K562 (cell line): ENCODE measurements around the gene ABR. TPM values are rescaled to one million over a fixed set of nuclear protein-coding genes. Genes with fewer than 3 reads are reported as not detected.
"Not testable (repeated sequence)": the region's sequence is repeated elsewhere in the genome, so short reads cannot be mapped to it uniquely, and the experiment has no call there.

ENCODE experiments used
- ATAC-seq: fragments of 200-7000 bp; cut with Tn5 transposase; 3 replicates; pipeline ENCODE4 v1.9.1; 2020; ENCODE audit warnings: moderate library complexity
- BruUV-seq: library from RNA; stranded (reverse); fragments of 400-500 nt; replicated peaks from 2 replicates; lab custom pipeline; 2021; lab: Mats Ljungman, UMichigan
- CTCF ChIA-PET: fragments of 300-600 bp; formaldehyde crosslinking; extraction: SDS; loops from one replicate; lab custom pipeline; 2021; ENCODE audit warnings: low intra/inter-chr PET ratio; lab: Yijun Ruan, JAX
- POLR2A ChIA-PET: fragments of 300-600, 350-650 bp; sonication (Branson Sonifier 250); formaldehyde crosslinking; extraction: SDS; loops from one replicate; lab custom pipeline; 2021; ENCODE audit warnings: antibody characterized with exemption, inconsistent platforms; lab: Yijun Ruan, JAX
- DNase-seq, 4 experiments: peaks; one replicate each; pipeline versions ENCODE4 v3.0.0 to v3.0.0-alpha.2; 2011 to 2018; ENCODE audit warnings: low spot score in 3 of 4, mixed read lengths in 3 of 4; ENCODE audit errors: extremely low read depth in 1 of 4
- FAIRE-seq: peaks from 2 replicates; lab custom pipeline; 2011; peaks lifted over from hg19 to GRCh38; lab: Jason Lieb, UNC
- H2AFZ ChIP-seq: 2 replicates; pipeline ENCODE4 v1.6.0; 2011; ENCODE audit warnings: low read depth, low read length, control low read depth, inconsistent platforms
- H3K27ac ChIP-seq: fragments of 200-600 bp; 3 replicates; pipeline ENCODE4 v1.8.0; 2011; ENCODE audit warnings: low read depth, mild to moderate bottlenecking, control low read depth, inconsistent platforms, low read length, moderate library complexity, mixed read lengths; ENCODE audit errors: extremely low read depth
- H3K27me3 ChIP-seq, 2 experiments: fragments of 300-600 bp in 1 of 2; 2 replicates in 1 of 2; 3 replicates in 1 of 2; pipeline versions ENCODE4 v1.6.0 to v1.8.0; 2011; ENCODE audit warnings: inconsistent platforms in 2 of 2, low read length in 2 of 2, mild to moderate bottlenecking in 1 of 2, mixed read lengths in 1 of 2, moderate library complexity in 1 of 2; ENCODE audit not compliant: control insufficient read depth in 2 of 2, insufficient read depth in 2 of 2
- H3K36me3 ChIP-seq: fragments of 300-600 bp; 3 replicates; pipeline ENCODE4 v1.8.0; 2011; ENCODE audit warnings: mild to moderate bottlenecking, low read length, inconsistent platforms; ENCODE audit not compliant: control insufficient read depth, insufficient read depth
- H3K4me1 ChIP-seq, 2 experiments: fragments of 200-600 bp in 1 of 2; replicated peaks in 1 of 2; 2 replicates in 1 of 2; 3 replicates in 1 of 2; pipeline versions ENCODE4 v1.5.1 to v1.8.0; 2011; ENCODE audit warnings: inconsistent platforms in 2 of 2, low read length in 2 of 2, mild to moderate bottlenecking in 1 of 2, mixed read lengths in 1 of 2, moderate library complexity in 1 of 2; ENCODE audit not compliant: control insufficient read depth in 2 of 2, insufficient read depth in 2 of 2
- H3K4me2 ChIP-seq: 2 replicates; pipeline ENCODE4 v1.6.1; 2011; ENCODE audit warnings: low read length, control low read depth, inconsistent platforms, mixed read lengths; ENCODE audit not compliant: insufficient read depth
- H3K4me3 ChIP-seq: fragments of 200-600 bp; sonication (generic), shearing (Covaris generic); 2 replicates; pipeline ENCODE4 v1.5.1; 2016; ENCODE audit warnings: control low read depth, inconsistent platforms
- H3K79me2 ChIP-seq: fragments of 200-600 bp; 3 replicates; pipeline ENCODE4 v1.8.0; 2011; ENCODE audit warnings: low read length, inconsistent platforms; ENCODE audit not compliant: control insufficient read depth, insufficient read depth
- H3K9ac ChIP-seq, 2 experiments: 2 replicates each; pipeline versions ENCODE4 v1.6.0 to v1.6.1; 2011; ENCODE audit warnings: low read depth in 2 of 2, low read length in 2 of 2, control low read depth in 1 of 2, inconsistent platforms in 1 of 2, mild to moderate bottlenecking in 1 of 2, mixed read lengths in 1 of 2; ENCODE audit not compliant: insufficient read depth in 1 of 2
- H3K9me1 ChIP-seq: one replicate; pipeline ENCODE4 v1.6.0; 2011; ENCODE audit warnings: inconsistent platforms, mild to moderate bottlenecking, low read length, moderate library complexity; ENCODE audit not compliant: control insufficient read depth, insufficient read depth
- H3K9me3 ChIP-seq: replicated peaks from 2 replicates; pipeline ENCODE4 v1.5.1; 2011; ENCODE audit warnings: low read depth, low read length, inconsistent platforms; ENCODE audit not compliant: control insufficient read depth, insufficient read depth
- H4K20me1 ChIP-seq: replicated peaks from 2 replicates; pipeline ENCODE4 v1.6.1; 2011; ENCODE audit warnings: low read length, inconsistent platforms, mixed read lengths; ENCODE audit not compliant: control insufficient read depth, insufficient read depth
- RAD51 ChIP-seq: fragments of 450-650 bp; IDR thresholded peaks from 2 replicates; pipeline ENCODE4 v1.7.1; 2016; ENCODE audit warnings: low read depth, mild to moderate bottlenecking, borderline replicate concordance
- TFE3 ChIP-seq: fragments of 450-650 bp; formaldehyde crosslinking; IDR thresholded peaks from 2 replicates; pipeline ENCODE4 v1.4.0; 2020; ENCODE audit warnings: mild to moderate bottlenecking, mixed read lengths
- TOE1 ChIP-seq, 2 experiments: fragments of 450-650 bp in 1 of 2; sonication (generic) in 1 of 2; formaldehyde crosslinking in 1 of 2; IDR thresholded peaks; 2 replicates each; pipeline versions ENCODE4 v1.7.1 to v1.8.0; 2016 to 2022; ENCODE audit warnings: borderline replicate concordance in 2 of 2, mild to moderate bottlenecking in 2 of 2, antibody characterized with exemption in 1 of 2, inconsistent platforms in 1 of 2, low read depth in 1 of 2, missing genetic modification reagents in 1 of 2, moderate library complexity in 1 of 2
- WGBS: fragments of 100-300 bp; shearing (Covaris generic); methylation state at CpG from one replicate; pipeline ENCODE4 v1.1.6; 2016; ENCODE audit warnings: low coverage, mixed read lengths; ENCODE audit not compliant: insufficient coverage; ENCODE audit errors: missing lambda C conversion rate; 5-methylcytosine and 5-hydroxymethylcytosine counted together
- in situ Hi-C: fragments of 300-500 bp; cut with MboI; formaldehyde crosslinking; loops from 4 replicates; pipeline ENCODE4 v1.15.0; 2018; ENCODE audit warnings: inconsistent platforms, mixed read lengths
- intact Hi-C: fragments of 100-400 bp; cut with micrococcal nuclease; formaldehyde crosslinking; loops from 2 replicates; pipeline ENCODE4 v1.14.2; 2022
- polyA plus RNA-seq, 8 experiments: library from polyadenylated mRNA; depleted of rRNA in 4 of 8; stranded (reverse) in 5 of 8; unstranded in 3 of 8; fragments of >200 nt; fragmentation: Nextera tagmentation in 2 of 8; fragmentation: Illumina TruSeq in 1 of 8; extraction: Ambion mirVana in 2 of 8; extraction: Trizol in 1 of 8; gene quantifications; 2 replicates each; pipeline versions ENCODE4 v1.2.1 to v1.2.3, GENCODE V29; 2011 to 2014; ENCODE audit warnings: inconsistent platforms in 1 of 8, missing spikeins in 1 of 8
- total RNA-seq, 7 experiments: library from RNA; depleted of rRNA in 6 of 7; stranded (reverse); fragments of >200 nt in 6 of 7; fragmentation: Illumina TruSeq in 2 of 7; extraction: Trizol in 2 of 7; gene quantifications; 2 replicates each; pipeline versions ENCODE4 v1.2.1 to v1.2.3, GENCODE V29; 2011 to 2021; ENCODE audit warnings: low replicate concordance in 1 of 7

The ABR gene
- total and polyA plus RNA-seq, 9 of the 15 experiments (the other 6 are each of a cell fraction or from before 2014, with no cell fraction given), result 0.07 to 1.6 (median 0.37) TPM; not detected in 1

- BruUV-seq; H3K4me2 ChIP-seq; H3K36me3 ChIP-seq; H3K4me3 ChIP-seq; ATAC-seq; POLR2A ChIA-PET; H4K20me1 ChIP-seq; H3K79me2 ChIP-seq; H3K4me1 ChIP-seq; CTCF ChIA-PET; intact Hi-C loops; H3K9me3 ChIP-seq; H3K9me1 ChIP-seq; in situ Hi-C loops; H3K9ac ChIP-seq; FAIRE-seq; H2AFZ ChIP-seq; DNase-seq; H3K27ac ChIP-seq; TF ChIP-seq TOE1 (CRISPR knock-in tag; IDR thresholded peaks at IDR 0.05; ENCODE audit: borderline replicate concordance, low read depth): not testable (repeated sequence)
- H3K27me3 ChIP-seq, result peaks cover 7 to 59% of the 10 kb centered on the region in 2 experiments; a peak in 4 of 5 replicates
- WGBS, result 6% methylated on average over 7 of the region's 8 CpGs
- peak; percentile 63 for TF ChIP-seq RAD51
- peak; percentile 75 for TF ChIP-seq TFE3 (CRISPR knock-in tag)
- peak; percentile 51; the same call in 1 of the 2 replicates for TF ChIP-seq TOE1 (IDR thresholded peaks at IDR 0.05; ENCODE audit: borderline replicate concordance)
Measured at GRCh38 chr17:1152582-1152981, 27.2 kb downstream of the ABR start.
